GM23338 (cell line): ENCODE results near the gene CD3D.

Source experiments
- JUNB ChIP-seq: IDR thresholded peaks from one replicate; pipeline ENCODE4 v1.6.1; 2016; ENCODE audit warnings: antibody characterized with exemption; ENCODE audit not compliant: unreplicated experiment
- POLR2AphosphoS5 ChIP-seq: IDR thresholded peaks from 2 replicates; pipeline ENCODE4 v1.6.1; 2016; ENCODE audit warnings: antibody characterized with exemption, low read depth
- TF ChIP-seq, protein P1 (sequence below), 2 experiments: fragments of 200-600 bp in 1 of 2; sonication (generic) in 1 of 2; conservative IDR thresholded peaks; 2 replicates each; pipeline versions ENCODE4 v1.5.1 to v1.6.1; 2016 to 2017; ENCODE audit warnings: antibody characterized with exemption in 2 of 2, low read depth in 2 of 2, mild to moderate bottlenecking in 2 of 2, moderate library complexity in 1 of 2
- TF ChIP-seq, protein P2 (sequence below): IDR thresholded peaks from 2 replicates; pipeline ENCODE4 v1.6.1; 2016; ENCODE audit warnings: antibody characterized with exemption

DNA sequence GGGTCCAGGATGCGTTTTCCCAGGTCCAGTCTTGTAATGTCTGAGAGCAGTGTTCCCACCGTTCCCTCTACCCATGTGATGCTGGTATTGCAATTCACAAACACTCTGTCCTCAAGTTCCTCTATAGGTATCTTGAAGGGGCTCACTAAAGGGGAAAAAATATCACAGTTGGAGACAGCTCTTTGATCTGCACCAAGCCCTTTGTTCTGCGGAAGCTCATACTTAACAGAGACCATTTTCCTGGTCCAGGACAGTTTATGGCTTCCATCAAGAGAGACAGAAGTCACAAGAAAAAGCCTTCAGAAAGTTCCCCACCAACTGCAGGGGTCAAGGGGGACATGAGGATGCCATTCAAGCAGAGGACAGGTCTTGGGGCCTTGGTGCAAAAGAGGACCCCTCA lies 2.1 kb downstream of the CD3D start:
- TF ChIP-seq, protein P1, sequence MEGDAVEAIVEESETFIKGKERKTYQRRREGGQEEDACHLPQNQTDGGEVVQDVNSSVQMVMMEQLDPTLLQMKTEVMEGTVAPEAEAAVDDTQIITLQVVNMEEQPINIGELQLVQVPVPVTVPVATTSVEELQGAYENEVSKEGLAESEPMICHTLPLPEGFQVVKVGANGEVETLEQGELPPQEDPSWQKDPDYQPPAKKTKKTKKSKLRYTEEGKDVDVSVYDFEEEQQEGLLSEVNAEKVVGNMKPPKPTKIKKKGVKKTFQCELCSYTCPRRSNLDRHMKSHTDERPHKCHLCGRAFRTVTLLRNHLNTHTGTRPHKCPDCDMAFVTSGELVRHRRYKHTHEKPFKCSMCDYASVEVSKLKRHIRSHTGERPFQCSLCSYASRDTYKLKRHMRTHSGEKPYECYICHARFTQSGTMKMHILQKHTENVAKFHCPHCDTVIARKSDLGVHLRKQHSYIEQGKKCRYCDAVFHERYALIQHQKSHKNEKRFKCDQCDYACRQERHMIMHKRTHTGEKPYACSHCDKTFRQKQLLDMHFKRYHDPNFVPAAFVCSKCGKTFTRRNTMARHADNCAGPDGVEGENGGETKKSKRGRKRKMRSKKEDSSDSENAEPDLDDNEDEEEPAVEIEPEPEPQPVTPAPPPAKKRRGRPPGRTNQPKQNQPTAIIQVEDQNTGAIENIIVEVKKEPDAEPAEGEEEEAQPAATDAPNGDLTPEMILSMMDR (conservative IDR thresholded peaks at IDR 0.05; ENCODE audit: low read depth in 2 of 2): no peak
- no peak for TF ChIP-seq POLR2AphosphoS5
- TF ChIP-seq, protein P2, sequence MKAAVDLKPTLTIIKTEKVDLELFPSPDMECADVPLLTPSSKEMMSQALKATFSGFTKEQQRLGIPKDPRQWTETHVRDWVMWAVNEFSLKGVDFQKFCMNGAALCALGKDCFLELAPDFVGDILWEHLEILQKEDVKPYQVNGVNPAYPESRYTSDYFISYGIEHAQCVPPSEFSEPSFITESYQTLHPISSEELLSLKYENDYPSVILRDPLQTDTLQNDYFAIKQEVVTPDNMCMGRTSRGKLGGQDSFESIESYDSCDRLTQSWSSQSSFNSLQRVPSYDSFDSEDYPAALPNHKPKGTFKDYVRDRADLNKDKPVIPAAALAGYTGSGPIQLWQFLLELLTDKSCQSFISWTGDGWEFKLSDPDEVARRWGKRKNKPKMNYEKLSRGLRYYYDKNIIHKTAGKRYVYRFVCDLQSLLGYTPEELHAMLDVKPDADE: no peak
- TF ChIP-seq JUNB: no peak
